Chondrocyte (in vitro differentiated cells): ENCODE measurements around the gene ADGRV1. TPM values are rescaled to one million over a fixed set of nuclear protein-coding genes. Genes with fewer than 3 reads are reported as not detected.
A peak's percentile ranks its signal among the peaks of the same experiment; 100 is the strongest.

Experiments
- DNase-seq: peaks from one replicate; pipeline ENCODE4 v3.0.0; 2021; ENCODE audit warnings: mixed read lengths, low spot score
- H3K27ac Mint-ChIP-seq: one replicate; pipeline ENCODE4 v1.8.0; 2021; ENCODE audit warnings: mild to moderate bottlenecking, moderate library complexity, mixed read lengths; ENCODE audit not compliant: unreplicated experiment
- H3K27me3 Mint-ChIP-seq: 2 replicates; pipeline ENCODE4 v1.8.0; 2021; ENCODE audit warnings: low read depth, mixed read lengths
- H3K36me3 Mint-ChIP-seq: 2 replicates; pipeline ENCODE4 v1.8.0; 2021; ENCODE audit warnings: low read depth, mixed read lengths
- H3K4me1 Mint-ChIP-seq: 2 replicates; pipeline ENCODE4 v1.8.0; 2021; ENCODE audit warnings: low read depth, mild to moderate bottlenecking, mixed read lengths
- H3K4me3 Mint-ChIP-seq: one replicate; pipeline ENCODE4 v1.8.0; 2021; ENCODE audit warnings: mild to moderate bottlenecking, moderate library complexity, mixed read lengths; ENCODE audit not compliant: unreplicated experiment
- H3K9me3 Mint-ChIP-seq: 2 replicates; pipeline ENCODE4 v1.8.0; 2021; ENCODE audit warnings: low read depth, mixed read lengths
- CTCF ChIP-seq: fragments of 200-600 bp; sonication (generic); IDR thresholded peaks from 2 replicates; pipeline ENCODE4 v1.5.0; 2021; ENCODE audit warnings: antibody characterized with exemption, mild to moderate bottlenecking, moderate library complexity
- total RNA-seq: library from RNA; stranded (reverse); gene quantifications from 3 replicates; pipeline ENCODE4 v1.2.1, GENCODE V29; 2021

The ADGRV1 gene
- total RNA-seq, 1 donor from 2014 or later, result 1.5 TPM

- H3K27me3 Mint-ChIP-seq, result no peaks in the 10 kb centered on the region
- no peak for TF ChIP-seq CTCF
- H3K4me3 Mint-ChIP-seq, result no peak overlapping the region
- peaks cover 69% of the 10 kb centered on the region for H3K4me1 Mint-ChIP-seq
- DNase-seq, result no peak
- no peaks in the 10 kb centered on the region for H3K9me3 Mint-ChIP-seq
- no peaks in the 10 kb centered on the region for H3K36me3 Mint-ChIP-seq
- peak overlapping the region; percentile 53 for H3K27ac Mint-ChIP-seq
These were observed 568.3 kb downstream of the ADGRV1 start for GRCh38 chr5:91126888-91127287.

DNA sequence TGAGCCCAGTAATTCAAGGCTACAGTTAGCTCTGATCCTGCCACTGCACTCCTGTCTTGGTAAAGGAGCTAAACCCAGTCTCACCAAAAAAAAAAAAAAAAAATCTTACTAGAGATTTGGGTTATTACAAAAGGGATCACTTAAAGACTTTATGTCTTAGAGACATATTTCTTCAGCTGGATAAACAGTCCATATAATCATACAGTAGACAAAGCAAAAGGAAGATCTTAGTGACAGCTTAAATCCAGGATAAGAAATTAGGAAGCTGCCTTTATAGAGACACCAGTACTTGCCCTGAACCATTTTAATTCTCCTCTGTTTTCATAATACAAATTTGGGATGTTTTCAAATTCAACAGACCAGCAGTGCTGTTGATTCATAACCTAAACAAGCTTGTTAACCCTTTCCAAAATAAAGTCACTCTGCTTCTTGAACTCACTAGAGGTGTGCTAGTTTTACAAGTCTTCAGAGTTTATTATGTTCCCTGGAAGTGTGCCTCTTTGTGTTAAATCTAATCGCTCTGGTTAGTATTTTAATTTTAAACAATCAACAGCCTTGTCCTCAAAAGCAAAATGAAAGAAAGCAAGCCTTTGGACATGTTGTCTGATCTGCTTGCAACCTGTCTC, 569.0 kb downstream of the ADGRV1 start:
- H3K27ac Mint-ChIP-seq, result peak overlapping the region; percentile 53

GRCh38 chr5:91128604-91129003, 570.0 kb downstream of the ADGRV1 start:
- H3K27ac Mint-ChIP-seq, result no peak overlapping the region
- no peaks in the 10 kb centered on the region for H3K9me3 Mint-ChIP-seq
- peaks cover 62% of the 10 kb centered on the region for H3K4me1 Mint-ChIP-seq
- H3K27me3 Mint-ChIP-seq, result no peaks in the 10 kb centered on the region
- H3K36me3 Mint-ChIP-seq, result no peaks in the 10 kb centered on the region
- TF ChIP-seq CTCF, result no peak
- H3K4me3 Mint-ChIP-seq, result no peak overlapping the region
- DNase-seq, result no peak

More for the DNA sequence above, 569.0 kb downstream of the ADGRV1 start:
- H3K27me3 Mint-ChIP-seq, result no peaks in the 10 kb centered on the region
- peaks cover 69% of the 10 kb centered on the region for H3K4me1 Mint-ChIP-seq
- no peak for TF ChIP-seq CTCF
- H3K4me3 Mint-ChIP-seq, result no peak overlapping the region
- H3K36me3 Mint-ChIP-seq, result no peaks in the 10 kb centered on the region
- no peaks in the 10 kb centered on the region for H3K9me3 Mint-ChIP-seq
- DNase-seq, result no peak

GRCh38 chr5:91129748-91130147, 571.2 kb downstream of the ADGRV1 start:
- Mint-ChIP-seq H3K9me3 (no peaks in the 10 kb centered on the region), H3K4me1 (peaks cover 51% of the 10 kb centered on the region), H3K4me3 (no peak overlapping the region), H3K27ac (no peak overlapping the region), H3K36me3 (no peaks in the 10 kb centered on the region), H3K27me3 (no peaks in the 10 kb centered on the region)
- no peak for TF ChIP-seq CTCF
- DNase-seq, result no peak

DNA sequence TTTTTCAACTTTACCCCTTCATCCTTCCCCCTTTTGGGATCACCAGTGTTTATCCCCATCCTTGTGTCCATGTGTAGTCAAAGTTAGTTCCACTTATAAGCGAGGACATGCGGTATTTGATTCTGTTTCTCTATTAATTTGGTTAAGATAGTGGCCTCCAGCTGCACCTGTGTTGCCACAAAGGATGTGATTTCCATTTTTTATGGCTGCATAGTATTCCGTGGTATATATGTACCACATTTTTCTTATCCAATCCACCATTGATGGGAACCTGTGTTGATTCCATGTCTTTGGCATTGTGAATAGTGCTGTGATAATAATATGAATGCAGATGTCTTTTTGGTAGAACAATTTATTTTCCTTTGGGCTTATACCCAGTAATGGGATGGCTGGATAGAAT, 572.2 kb downstream of the ADGRV1 start:
- DNase-seq, result no peak
- no peak for TF ChIP-seq CTCF
- peaks cover 45% of the 10 kb centered on the region for H3K4me1 Mint-ChIP-seq
- H3K27ac Mint-ChIP-seq, result no peak overlapping the region
- H3K4me3 Mint-ChIP-seq, result no peak overlapping the region
- H3K9me3 Mint-ChIP-seq, result no peaks in the 10 kb centered on the region
- H3K36me3 Mint-ChIP-seq, result no peaks in the 10 kb centered on the region
- H3K27me3 Mint-ChIP-seq, result no peaks in the 10 kb centered on the region
